HL-60 (cell line): ENCODE measurements around the gene SMPDL3A.

Source experiments
- DNase-seq, 2 experiments: peaks; one replicate each; pipeline ENCODE4 v3.0.0-alpha.2; 2010 to 2020; ENCODE audit warnings: low read depth in 1 of 2, low spot score in 1 of 2
- H3K27ac ChIP-seq: fragments of 250-450 bp; sonication (Bioruptor Pico); replicated peaks from 2 replicates; pipeline ENCODE4 v1.5.1; 2020; ENCODE audit warnings: mild to moderate bottlenecking, moderate library complexity
- H3K27me3 ChIP-seq: fragments of 250-450 bp; sonication (Bioruptor Pico); 2 replicates; pipeline ENCODE4 v1.5.1; 2021; ENCODE audit warnings: mild to moderate bottlenecking, moderate library complexity; ENCODE audit not compliant: insufficient read depth, poor library complexity, severe bottlenecking
- H3K4me3 ChIP-seq: replicated peaks from 2 replicates; pipeline ENCODE4 v1.5.1; 2011; ENCODE audit warnings: mild to moderate bottlenecking, control low read depth, low read length; ENCODE audit not compliant: insufficient read depth
- CTCF ChIP-seq: IDR thresholded peaks from one replicate; pipeline ENCODE4 v1.5.1; 2011; ENCODE audit warnings: low read length, control low read depth, inconsistent platforms; ENCODE audit not compliant: insufficient read depth
- GABPA ChIP-seq: IDR thresholded peaks from 2 replicates; pipeline ENCODE4 v1.6.1; 2012; ENCODE audit warnings: low read depth
- POLR2AphosphoS5 ChIP-seq: IDR thresholded peaks from 2 replicates; pipeline ENCODE4 v1.6.1; 2012; ENCODE audit warnings: low read depth
- REST ChIP-seq: IDR thresholded peaks from 2 replicates; pipeline ENCODE4 v1.6.1; 2012; ENCODE audit warnings: low read depth; ENCODE audit not compliant: insufficient replicate concordance
- SPI1 ChIP-seq: IDR thresholded peaks from 2 replicates; pipeline ENCODE4 v1.6.1; 2012; ENCODE audit warnings: low read depth, mild to moderate bottlenecking, borderline replicate concordance

Gene SMPDL3A

GRCh38 chr6:122772724-122773415 is 16.2 kb upstream of the SMPDL3A start:
- no peak for DNase-seq
- peaks cover 3% of the 10 kb centered on the region for H3K27me3 ChIP-seq
- H3K4me3 ChIP-seq: no peak overlapping the region
- TF ChIP-seq POLR2AphosphoS5 (no peak), REST (no peak), CTCF (no peak), GABPA (no peak)
- H3K27ac ChIP-seq: no peak overlapping the region

- no peak for DNase-seq
- Histone ChIP-seq H3K4me3 (no peak overlapping the region), H3K27me3 (peaks cover 11% of the 10 kb centered on the region), H3K27ac (no peak overlapping the region)
- TF ChIP-seq POLR2AphosphoS5: no peak
- TF ChIP-seq GABPA: no peak
- no peak for TF ChIP-seq REST
- no peak for TF ChIP-seq SPI1
- no peak for TF ChIP-seq CTCF
These were observed 13.1 kb upstream of the SMPDL3A start for GRCh38 chr6:122775975-122776374.

GRCh38 chr6:122778302-122778701 is 10.8 kb upstream of the SMPDL3A start:
- no peak for DNase-seq

More at GRCh38 chr6:122778302-122778701, 10.8 kb upstream of the SMPDL3A start:
- Histone ChIP-seq H3K4me3 (no peak overlapping the region), H3K27ac (no peak overlapping the region), H3K27me3 (peaks cover 17% of the 10 kb centered on the region)
- TF ChIP-seq CTCF (no peak), REST (no peak), POLR2AphosphoS5 (no peak), GABPA (no peak), SPI1 (no peak)
